ENCODE data around the gene MYF5. TPM values are rescaled to one million over a fixed set of nuclear protein-coding genes. Genes with fewer than 3 reads are reported as not detected.

Gene MYF5
- total RNA-seq, 2 donors from 2014 or later, result not detected

GRCh38 chr12:80761838-80762237, 45.1 kb downstream of the MYF5 start:
- no peak for DNase-seq (ENCODE audit: low spot score)
- Mint-ChIP-seq H3K4me1 (ENCODE audit: low read depth in 2 of 2) (no peaks in the 10 kb centered on the region), H3K9me3 (peaks cover 3% of the 10 kb centered on the region)

GRCh38 chr12:80763874-80764273, 47.2 kb downstream of the MYF5 start:
- H3K27ac Mint-ChIP-seq, result no peak overlapping the region
- ATAC-seq, result no peak
- no peaks in the 10 kb centered on the region for H3K27me3 Mint-ChIP-seq
- H3K4me1 Mint-ChIP-seq (ENCODE audit: low read depth in 2 of 2), result no peaks in the 10 kb centered on the region
- DNase-seq (ENCODE audit: low spot score), result no peak
- H3K9me3 Mint-ChIP-seq, result no peaks in the 10 kb centered on the region
- H3K4me3 Mint-ChIP-seq, result no peak overlapping the region
- no peaks in the 10 kb centered on the region for H3K36me3 Mint-ChIP-seq

More at GRCh38 chr12:80761838-80762237, 45.1 kb downstream of the MYF5 start:
- H3K4me3 Mint-ChIP-seq, result no peak overlapping the region
- no peaks in the 10 kb centered on the region for H3K27me3 Mint-ChIP-seq
- H3K36me3 Mint-ChIP-seq, result no peaks in the 10 kb centered on the region
- H3K27ac Mint-ChIP-seq, result no peak overlapping the region
- no peak for ATAC-seq

DNA sequence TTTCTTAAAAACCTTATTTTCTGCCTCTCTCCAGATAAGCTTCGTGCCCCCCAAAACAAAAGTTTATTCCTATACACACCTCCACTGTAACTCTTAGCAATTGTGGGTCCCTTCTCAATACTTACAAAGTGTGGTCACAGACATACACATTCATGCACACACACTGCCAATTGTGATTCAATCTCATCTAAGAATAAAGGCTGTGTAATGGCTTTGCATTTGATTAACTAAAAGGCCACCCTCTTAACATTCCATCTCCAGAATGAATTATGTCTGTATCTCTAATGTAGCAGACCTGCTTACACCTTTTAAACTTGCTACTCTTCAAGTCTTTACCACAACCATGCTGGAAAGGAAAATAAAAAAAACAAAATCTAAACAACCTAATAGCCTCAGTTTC, 49.5 kb downstream of the MYF5 start:
- DNase-seq (ENCODE audit: low spot score), result no peak
- H3K4me3 Mint-ChIP-seq, result no peak overlapping the region
- ATAC-seq, result no peak
- no peaks in the 10 kb centered on the region for H3K27me3 Mint-ChIP-seq
- peaks cover 3% of the 10 kb centered on the region for H3K9me3 Mint-ChIP-seq
- H3K4me1 Mint-ChIP-seq (ENCODE audit: low read depth in 2 of 2), result no peaks in the 10 kb centered on the region
- no peaks in the 10 kb centered on the region for H3K36me3 Mint-ChIP-seq
- no peak overlapping the region for H3K27ac Mint-ChIP-seq

- DNase-seq (ENCODE audit: low spot score), result no peak
- Mint-ChIP-seq H3K36me3 (no peaks in the 10 kb centered on the region), H3K4me3 (no peak overlapping the region), H3K4me1 (ENCODE audit: low read depth in 2 of 2) (no peaks in the 10 kb centered on the region), H3K27me3 (no peaks in the 10 kb centered on the region), H3K9me3 (peaks cover 6% of the 10 kb centered on the region), H3K27ac (no peak overlapping the region)
- ATAC-seq, result no peak
Observed at GRCh38 chr12:80766897-80767296, 50.2 kb downstream of the MYF5 start.

Other genes with a start within 250 kb of the MYF5 start
- not detected for gene MYF6, start 9.3 kb upstream of the MYF5 start, total RNA-seq
- gene LIN7A, start 221.0 kb downstream of the MYF5 start, total RNA-seq, result under 1 TPM in 1 of 2 donors, not detected in 1; 0.75 TPM

Data from natural killer cell treated with Interleukin-12 subunit alpha and Interleukin-12 subunit beta and Interleukin-15 and Interleukin-18, amount 100 ng/mL, for 72 hours (primary cell).